IMR-90 (cell line): ENCODE results near the gene UPK1B.

Source experiments
- CEBPB ChIP-seq: IDR thresholded peaks from 2 replicates; pipeline ENCODE4 v1.6.1; 2012; ENCODE audit warnings: low read depth, low read length, improper control_type of control experiment
- MXI1 ChIP-seq: IDR thresholded peaks from 2 replicates; pipeline ENCODE4 v1.6.1; 2012; ENCODE audit warnings: low read depth, mild to moderate bottlenecking, low read length, moderate library complexity, borderline replicate concordance
- POLR2A ChIP-seq: IDR thresholded peaks from 2 replicates; pipeline ENCODE4 v1.6.1; 2012; ENCODE audit warnings: mild to moderate bottlenecking, low read depth, low read length
- RAD21 ChIP-seq: IDR thresholded peaks from 2 replicates; pipeline ENCODE4 v1.6.1; 2012; ENCODE audit warnings: low read length, improper control_type of control experiment
- RCOR1 ChIP-seq: IDR thresholded peaks from 2 replicates; pipeline ENCODE4 v1.6.1; 2012; ENCODE audit warnings: mild to moderate bottlenecking, low read length, improper control_type of control experiment; ENCODE audit not compliant: insufficient replicate concordance
- RFX5 ChIP-seq: IDR thresholded peaks from 2 replicates; pipeline ENCODE4 v1.8.0; 2012; ENCODE audit warnings: low read depth, mild to moderate bottlenecking, low read length, moderate library complexity
- TF ChIP-seq, protein P1 (sequence below): conservative IDR thresholded peaks from 2 replicates; pipeline ENCODE4 v1.5.1; 2012; ENCODE audit warnings: mild to moderate bottlenecking, low read depth, low read length, improper control_type of control experiment
- TF ChIP-seq, protein P2 (sequence below): fragments of 150-350 bp; IDR thresholded peaks from 2 replicates; pipeline ENCODE4 v1.6.1; 2017; ENCODE audit warnings: mild to moderate bottlenecking, antibody characterized with exemption, low read length, low read depth

DNA sequence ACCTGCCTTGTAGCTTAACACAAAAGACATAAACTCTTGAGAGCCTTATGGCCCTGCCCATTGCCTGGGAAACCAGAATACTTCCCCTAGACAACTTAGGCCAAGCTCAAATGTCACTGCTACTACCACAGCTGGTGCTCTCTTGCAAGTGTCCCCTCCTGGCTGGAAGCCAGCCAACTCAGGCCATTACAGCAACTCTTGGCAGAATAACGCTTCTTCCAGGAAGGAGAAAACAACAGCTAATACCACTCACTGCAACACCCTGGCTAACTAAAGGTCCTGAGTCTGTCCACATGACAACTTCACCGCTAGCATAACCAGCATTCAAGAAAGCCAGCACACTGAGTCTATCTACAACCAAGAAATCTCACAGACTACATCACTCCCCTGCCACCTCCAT lies 72.4 kb downstream of the UPK1B start:
- TF ChIP-seq, protein P1, sequence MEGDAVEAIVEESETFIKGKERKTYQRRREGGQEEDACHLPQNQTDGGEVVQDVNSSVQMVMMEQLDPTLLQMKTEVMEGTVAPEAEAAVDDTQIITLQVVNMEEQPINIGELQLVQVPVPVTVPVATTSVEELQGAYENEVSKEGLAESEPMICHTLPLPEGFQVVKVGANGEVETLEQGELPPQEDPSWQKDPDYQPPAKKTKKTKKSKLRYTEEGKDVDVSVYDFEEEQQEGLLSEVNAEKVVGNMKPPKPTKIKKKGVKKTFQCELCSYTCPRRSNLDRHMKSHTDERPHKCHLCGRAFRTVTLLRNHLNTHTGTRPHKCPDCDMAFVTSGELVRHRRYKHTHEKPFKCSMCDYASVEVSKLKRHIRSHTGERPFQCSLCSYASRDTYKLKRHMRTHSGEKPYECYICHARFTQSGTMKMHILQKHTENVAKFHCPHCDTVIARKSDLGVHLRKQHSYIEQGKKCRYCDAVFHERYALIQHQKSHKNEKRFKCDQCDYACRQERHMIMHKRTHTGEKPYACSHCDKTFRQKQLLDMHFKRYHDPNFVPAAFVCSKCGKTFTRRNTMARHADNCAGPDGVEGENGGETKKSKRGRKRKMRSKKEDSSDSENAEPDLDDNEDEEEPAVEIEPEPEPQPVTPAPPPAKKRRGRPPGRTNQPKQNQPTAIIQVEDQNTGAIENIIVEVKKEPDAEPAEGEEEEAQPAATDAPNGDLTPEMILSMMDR = no peak
- TF ChIP-seq RAD21 (no peak), POLR2A (no peak), MXI1 (no peak), RFX5 (no peak), CEBPB (no peak), RCOR1 (no peak)
- TF ChIP-seq, protein P2, sequence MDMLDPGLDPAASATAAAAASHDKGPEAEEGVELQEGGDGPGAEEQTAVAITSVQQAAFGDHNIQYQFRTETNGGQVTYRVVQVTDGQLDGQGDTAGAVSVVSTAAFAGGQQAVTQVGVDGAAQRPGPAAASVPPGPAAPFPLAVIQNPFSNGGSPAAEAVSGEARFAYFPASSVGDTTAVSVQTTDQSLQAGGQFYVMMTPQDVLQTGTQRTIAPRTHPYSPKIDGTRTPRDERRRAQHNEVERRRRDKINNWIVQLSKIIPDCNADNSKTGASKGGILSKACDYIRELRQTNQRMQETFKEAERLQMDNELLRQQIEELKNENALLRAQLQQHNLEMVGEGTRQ = no peak
